ENCODE measurements around the gene LMBRD1.
A peak's percentile ranks its signal among the peaks of the same experiment; 100 is the strongest.
"Not testable (repeated sequence)": the region's sequence is repeated elsewhere in the genome, so short reads cannot be mapped to it uniquely, and the experiment has no call there.

The LMBRD1 gene
- 72.0 to 80.2 reads per million in 2 donors for total RNA-seq

GRCh38 chr6:69796642-69797390 is at the start of gene LMBRD1:
TSS of gene LMBRD1 (minus strand) at chr6:69797010. CDS start at chr6:69796881, 129 bp downstream.
- peak; percentile 96 to 100 (median 98) for DNase-seq

GRCh38 chr6:69846312-69846711 is 49.5 kb upstream of the LMBRD1 start:
- no peak for DNase-seq

- DNase-seq, result no peak
These were observed 46.4 kb upstream of the LMBRD1 start for GRCh38 chr6:69843189-69843588.

- no peak for DNase-seq
These were observed 45.1 kb upstream of the LMBRD1 start for GRCh38 chr6:69841862-69842261.

GRCh38 chr6:69835414-69836179 is 38.8 kb upstream of the LMBRD1 start:
- DNase-seq, result peak in 1 of 5 experiments; percentile 44

GRCh38 chr6:69832558-69832957 is 35.7 kb upstream of the LMBRD1 start:
- no peak for DNase-seq

GRCh38 chr6:69827276-69827893 is 30.6 kb upstream of the LMBRD1 start:
- no peak for DNase-seq

- DNase-seq, result no peak
These were observed 29.1 kb upstream of the LMBRD1 start for GRCh38 chr6:69825904-69826303.

GRCh38 chr6:69824355-69824754 is 27.5 kb upstream of the LMBRD1 start:
- not testable (repeated sequence) for DNase-seq

- no peak for DNase-seq
These were observed 23.6 kb upstream of the LMBRD1 start for GRCh38 chr6:69820438-69820837.

GRCh38 chr6:69820018-69820417 is 23.2 kb upstream of the LMBRD1 start:
- DNase-seq, result peak in 1 of 5 experiments; percentile 80

GRCh38 chr6:69819138-69819537 is 22.3 kb upstream of the LMBRD1 start:
- DNase-seq, result no peak

GRCh38 chr6:69818223-69818930 is 21.6 kb upstream of the LMBRD1 start:
- no peak for DNase-seq

- no peak for DNase-seq
These were observed 20.5 kb upstream of the LMBRD1 start for GRCh38 chr6:69817358-69817757.

- DNase-seq, result peak in 2 of 5 experiments; percentile 10 to 59
These were observed 19.8 kb upstream of the LMBRD1 start for GRCh38 chr6:69816569-69816968.

GRCh38 chr6:69816026-69816425 is 19.2 kb upstream of the LMBRD1 start:
- DNase-seq, result peak in 1 of 5 experiments; percentile 66

- DNase-seq, result peak in 1 of 5 experiments; percentile 15
These were observed 16.7 kb upstream of the LMBRD1 start for GRCh38 chr6:69813508-69813907.

- peak in 1 of 5 experiments; percentile 8 for DNase-seq
These were observed 16.1 kb upstream of the LMBRD1 start for GRCh38 chr6:69812746-69813427.

GRCh38 chr6:69802995-69803394 is 6.2 kb upstream of the LMBRD1 start:
- DNase-seq, result no peak

GRCh38 chr6:69801711-69802110 is 4.9 kb upstream of the LMBRD1 start:
- no peak for DNase-seq

- DNase-seq, result no peak
These were observed 4.4 kb upstream of the LMBRD1 start for GRCh38 chr6:69801225-69801624.

- DNase-seq, result not testable (repeated sequence)
These were observed 2.0 kb upstream of the LMBRD1 start for GRCh38 chr6:69798796-69799195.

Measured in T-helper 2 cell (primary cell).